Endothelial cell of umbilical vein (primary cell): ENCODE measurements around the gene FIS1. TPM values are rescaled to one million over a fixed set of nuclear protein-coding genes. Genes with fewer than 3 reads are reported as not detected.
"Not testable (repeated sequence)": the region's sequence is repeated elsewhere in the genome, so short reads cannot be mapped to it uniquely, and the experiment has no call there.

Source experiments
- BruUV-seq: library from RNA; stranded (reverse); fragments of 400-500 nt; replicated peaks from 2 replicates; lab custom pipeline; 2021; lab: Mats Ljungman, UMichigan
- CTCF ChIA-PET: fragments of 300-600, 350-600 bp; sonication (Branson Sonifier 250); formaldehyde crosslinking; loops from one replicate; lab custom pipeline; 2021; ENCODE audit warnings: antibody characterized with exemption, inconsistent platforms; lab: Charles Lee
- POLR2A ChIA-PET: fragments of 300-600, 350-600 bp; sonication (Branson Sonifier 250); formaldehyde crosslinking; loops from one replicate; lab custom pipeline; 2021; ENCODE audit warnings: antibody characterized with exemption, inconsistent platforms; lab: Charles Lee
- DNase-seq: peaks from one replicate; pipeline ENCODE4 v3.0.0-alpha.2; 2011; ENCODE audit warnings: low read depth, low spot score
- FAIRE-seq: peaks from 2 replicates; lab custom pipeline; 2011; peaks lifted over from hg19 to GRCh38; lab: Jason Lieb, UNC
- H2AFZ ChIP-seq: 2 replicates; pipeline ENCODE4 v1.6.0; 2012; ENCODE audit warnings: low read depth, low read length, control low read depth, inconsistent platforms
- H3K27ac ChIP-seq: 2 replicates; pipeline ENCODE4 v1.5.1; 2011; ENCODE audit warnings: low read depth, mild to moderate bottlenecking, control low read depth, low read length, moderate library complexity; ENCODE audit not compliant: insufficient read depth
- H3K27me3 ChIP-seq, 2 experiments: 2 replicates each; pipeline versions ENCODE4 v1.6.0 to v1.6.1; 2011; ENCODE audit warnings: low read length in 2 of 2, mixed read lengths in 1 of 2; ENCODE audit not compliant: control insufficient read depth in 2 of 2, insufficient read depth in 2 of 2
- H3K36me3 ChIP-seq, 2 experiments: 2 replicates in 1 of 2; 3 replicates in 1 of 2; pipeline ENCODE4 v1.5.1; 2011; ENCODE audit warnings: low read length in 2 of 2, mild to moderate bottlenecking in 1 of 2, moderate library complexity in 1 of 2; ENCODE audit not compliant: control insufficient read depth in 2 of 2, insufficient read depth in 2 of 2; ENCODE audit errors: extremely low read depth in 1 of 2
- H3K4me1 ChIP-seq: 3 replicates; pipeline ENCODE4 v1.5.1; 2011; ENCODE audit warnings: mild to moderate bottlenecking, low read length; ENCODE audit not compliant: control insufficient read depth, insufficient read depth; ENCODE audit errors: extremely low read depth
- H3K4me2 ChIP-seq: 2 replicates; pipeline ENCODE4 v1.6.1; 2011; ENCODE audit warnings: low read length, control low read depth, mixed read lengths; ENCODE audit not compliant: insufficient read depth
- H3K4me3 ChIP-seq, 3 experiments: fragments of 200-600 bp in 1 of 3; sonication (generic), shearing (Covaris generic) in 1 of 3; replicated peaks in 1 of 3; 2 replicates each; pipeline ENCODE4 v1.5.1; 2011 to 2016; ENCODE audit warnings: control low read depth in 3 of 3, low read length in 3 of 3, mild to moderate bottlenecking in 2 of 3, inconsistent platforms in 1 of 3, low read depth in 1 of 3, moderate library complexity in 1 of 3; ENCODE audit not compliant: insufficient read depth in 1 of 3
- H3K79me2 ChIP-seq: 2 replicates; pipeline ENCODE4 v1.6.0; 2012; ENCODE audit warnings: low read length, inconsistent platforms; ENCODE audit not compliant: control insufficient read depth, insufficient read depth
- H3K9ac ChIP-seq: replicated peaks from 2 replicates; pipeline ENCODE3; 2011; ENCODE audit warnings: low read length, control low read depth; ENCODE audit not compliant: insufficient read depth; ENCODE audit errors: extremely low read depth
- H3K9me1 ChIP-seq: replicated peaks from 3 replicates; pipeline ENCODE4 v1.6.0; 2011; ENCODE audit warnings: mild to moderate bottlenecking, low read length; ENCODE audit not compliant: control insufficient read depth, insufficient read depth; ENCODE audit errors: extremely low read depth
- H3K9me3 ChIP-seq: replicated peaks from 2 replicates; pipeline ENCODE4 v1.5.1; 2012; ENCODE audit warnings: low read length, inconsistent platforms; ENCODE audit not compliant: control insufficient read depth, insufficient read depth
- H4K20me1 ChIP-seq: replicated peaks from 2 replicates; pipeline ENCODE3; 2011; ENCODE audit warnings: mild to moderate bottlenecking, low read length; ENCODE audit not compliant: control insufficient read depth, insufficient read depth; ENCODE audit errors: extremely low read depth
- JUN ChIP-seq: IDR thresholded peaks from 2 replicates; pipeline ENCODE4 v1.6.1; 2011; ENCODE audit warnings: borderline replicate concordance, low read depth; ENCODE audit not compliant: insufficient read length, insufficient read depth
- MYC ChIP-seq: IDR thresholded peaks from one replicate; pipeline ENCODE4 v1.6.1; 2011; ENCODE audit warnings: mild to moderate bottlenecking, low read depth, low read length
- POLR2A ChIP-seq: IDR thresholded peaks from 2 replicates; pipeline ENCODE4 v1.6.1; 2012; ENCODE audit warnings: low read depth, mild to moderate bottlenecking, control low read depth, low read length
- dilution Hi-C: fragments of 300-500 bp; cut with MboI; formaldehyde crosslinking; loops from one replicate; pipeline ENCODE4 v1.15.0; 2019; ENCODE audit warnings: low sequenced_read_pairs; ENCODE audit not compliant: extremely low pct_ligation_motif_present
- intact Hi-C: fragments of 100-400 bp; cut with micrococcal nuclease; formaldehyde crosslinking; loops from one replicate; pipeline ENCODE4 v1.10.0; 2022
- polyA plus RNA-seq, 4 experiments: library from polyadenylated mRNA; depleted of rRNA in 3 of 4; stranded (reverse) in 3 of 4; unstranded in 1 of 4; fragments of >200 nt; gene quantifications; 2 replicates each; pipeline versions ENCODE4 v1.2.1 to v1.2.3, GENCODE V29; 2011 to 2012; ENCODE audit warnings: missing spikeins in 1 of 4
- total RNA-seq: library from RNA; stranded (reverse); gene quantifications from 2 replicates; pipeline ENCODE4 v1.2.3, GENCODE V29; 2021
- TF ChIP-seq, protein P1 (sequence below): IDR thresholded peaks from 2 replicates; pipeline ENCODE4 v1.6.1; 2011; ENCODE audit not compliant: insufficient read depth, insufficient read length
- TF ChIP-seq, protein P2 (sequence below), 2 donors: IDR thresholded peaks; 1 replicate in 1 of 2; 2 replicates in 1 of 2; pipeline ENCODE4 v1.5.1; 2011; ENCODE audit warnings: low read length in 2 of 2, mild to moderate bottlenecking in 2 of 2, moderate library complexity in 2 of 2, control low read depth in 1 of 2, inconsistent platforms in 1 of 2, low read depth in 1 of 2; ENCODE audit not compliant: insufficient read depth in 1 of 2; ENCODE audit errors: extremely low read depth in 1 of 2

FIS1 gene
- total and polyA plus RNA-seq, 2 donors (not counting 3 experiments of a cell fraction or from before 2014, with no cell fraction given), result 132 to 330 TPM

DNA sequence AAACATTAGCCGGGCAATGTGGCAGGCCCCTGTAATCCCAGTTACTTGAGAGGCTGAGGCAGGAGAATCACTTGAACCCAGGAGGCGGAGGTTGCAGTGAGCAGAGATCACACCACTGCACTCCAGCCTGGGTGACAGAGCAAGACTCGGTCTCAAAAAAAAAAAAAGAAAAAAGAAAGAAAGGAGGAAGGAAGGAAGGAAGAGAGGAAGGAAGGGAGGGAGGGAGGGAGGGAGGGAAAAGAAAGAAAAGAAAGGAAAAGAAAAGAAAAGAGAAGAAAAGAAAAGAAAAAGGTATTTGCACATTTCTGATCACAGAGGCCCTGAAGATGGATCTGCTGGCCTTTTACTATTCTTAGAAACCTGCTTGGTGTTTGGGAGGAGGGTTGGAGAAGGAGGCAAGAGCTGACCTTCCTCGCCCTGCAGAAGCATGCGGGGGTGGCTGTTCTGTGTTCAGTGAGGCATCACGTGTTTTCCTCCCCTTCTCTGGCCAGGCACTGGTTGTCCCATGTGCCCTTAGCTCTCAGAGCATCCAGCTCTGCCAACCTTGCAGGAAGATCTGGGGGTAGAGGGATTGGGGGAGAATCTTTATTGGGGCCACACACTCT lies 19.3 kb upstream of the FIS1 start:
- FAIRE-seq, intact Hi-C loops, H3K36me3 ChIP-seq, H2AFZ ChIP-seq, H3K4me3 ChIP-seq, H3K27me3 ChIP-seq, H3K9ac ChIP-seq, H3K4me2 ChIP-seq, H3K79me2 ChIP-seq, DNase-seq, H3K4me1 ChIP-seq, H3K27ac ChIP-seq, dilution Hi-C loops, BruUV-seq, H3K9me1 ChIP-seq, POLR2A ChIA-PET, H4K20me1 ChIP-seq, H3K9me3 ChIP-seq: not testable (repeated sequence)
- CTCF ChIA-PET, result interaction anchor here (0.9 to 2.4 kb wide), 3 partner anchors 10 to 20 kb away, joined by 3 to 5 read pairs (median 5); no protein-coding TSS in a partner anchor

DNA sequence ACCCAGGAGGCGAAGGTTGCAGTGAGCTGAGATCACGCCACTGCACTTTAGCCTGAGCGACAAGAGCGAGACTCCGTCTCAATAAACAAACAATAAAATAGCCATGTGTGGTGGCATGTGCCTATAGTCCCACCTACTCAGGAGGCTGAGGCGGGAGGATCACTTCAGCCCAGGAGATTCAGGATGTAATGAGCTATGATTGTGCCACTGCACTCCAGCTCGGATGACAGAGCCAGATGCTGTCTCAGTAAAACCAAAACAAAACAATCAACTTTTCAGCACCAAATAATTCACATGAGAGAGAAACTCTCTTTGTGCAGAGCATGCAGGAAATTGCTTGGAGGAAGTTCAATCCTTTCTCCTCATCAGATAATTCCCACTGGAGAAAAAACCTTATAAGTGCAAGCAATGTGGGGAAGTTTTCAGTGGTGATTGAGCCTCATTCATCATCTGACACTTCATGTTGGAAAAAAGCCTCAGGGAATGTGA lies 13.4 kb upstream of the FIS1 start:
- no peaks in the 10 kb centered on the region for H3K9me3 ChIP-seq
- no TSS peak for BruUV-seq
- no peak overlapping the region for H3K9ac ChIP-seq
- no peak overlapping the region for H3K4me2 ChIP-seq
- dilution Hi-C loops (no loop called here), intact Hi-C loops (no loop called here)
- DNase-seq (no peak), FAIRE-seq (no peak)
- no peaks in the 10 kb centered on the region for H3K36me3 ChIP-seq
- H3K4me1 ChIP-seq, result no peaks in the 10 kb centered on the region
- no peak overlapping the region for H3K4me3 ChIP-seq
- POLR2A ChIA-PET, result no interaction called here
- H3K79me2 ChIP-seq, result no peaks in the 10 kb centered on the region
- H3K9me1 ChIP-seq, result no peaks in the 10 kb centered on the region
- no peaks in the 10 kb centered on the region for H4K20me1 ChIP-seq
- TF ChIP-seq POLR2A (no peak), JUN (no peak), MYC (no peak)
- TF ChIP-seq, protein P1, sequence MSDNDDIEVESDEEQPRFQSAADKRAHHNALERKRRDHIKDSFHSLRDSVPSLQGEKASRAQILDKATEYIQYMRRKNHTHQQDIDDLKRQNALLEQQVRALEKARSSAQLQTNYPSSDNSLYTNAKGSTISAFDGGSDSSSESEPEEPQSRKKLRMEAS, result no peak
- TF ChIP-seq, protein P2, sequence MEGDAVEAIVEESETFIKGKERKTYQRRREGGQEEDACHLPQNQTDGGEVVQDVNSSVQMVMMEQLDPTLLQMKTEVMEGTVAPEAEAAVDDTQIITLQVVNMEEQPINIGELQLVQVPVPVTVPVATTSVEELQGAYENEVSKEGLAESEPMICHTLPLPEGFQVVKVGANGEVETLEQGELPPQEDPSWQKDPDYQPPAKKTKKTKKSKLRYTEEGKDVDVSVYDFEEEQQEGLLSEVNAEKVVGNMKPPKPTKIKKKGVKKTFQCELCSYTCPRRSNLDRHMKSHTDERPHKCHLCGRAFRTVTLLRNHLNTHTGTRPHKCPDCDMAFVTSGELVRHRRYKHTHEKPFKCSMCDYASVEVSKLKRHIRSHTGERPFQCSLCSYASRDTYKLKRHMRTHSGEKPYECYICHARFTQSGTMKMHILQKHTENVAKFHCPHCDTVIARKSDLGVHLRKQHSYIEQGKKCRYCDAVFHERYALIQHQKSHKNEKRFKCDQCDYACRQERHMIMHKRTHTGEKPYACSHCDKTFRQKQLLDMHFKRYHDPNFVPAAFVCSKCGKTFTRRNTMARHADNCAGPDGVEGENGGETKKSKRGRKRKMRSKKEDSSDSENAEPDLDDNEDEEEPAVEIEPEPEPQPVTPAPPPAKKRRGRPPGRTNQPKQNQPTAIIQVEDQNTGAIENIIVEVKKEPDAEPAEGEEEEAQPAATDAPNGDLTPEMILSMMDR (IDR thresholded peaks at IDR 0.05; ENCODE audit: extremely low read depth in 1 of 2, insufficient read depth in 1 of 2, low read depth in 1 of 2, low read length in 2 of 2), result no peak
- CTCF ChIA-PET, result interaction anchor here (2.0 kb wide), 1 partner anchor 25 kb away, joined by 5 read pairs; no protein-coding TSS in a partner anchor
- no peak overlapping the region for H3K27ac ChIP-seq
- peaks cover 0 to 5% of the 10 kb centered on the region in 2 experiments for H3K27me3 ChIP-seq
- no peak overlapping the region for H2AFZ ChIP-seq
